RPMI7951 (cell line): ENCODE results near the gene SLC2A4RG. TPM values are rescaled to one million over a fixed set of nuclear protein-coding genes. Genes with fewer than 3 reads are reported as not detected.

ENCODE experiments used
- DNase-seq: peaks from one replicate; pipeline ENCODE4 v3.0.0-alpha.2; 2012; ENCODE audit warnings: low read depth
- total RNA-seq: library from RNA; depleted of rRNA; stranded (reverse); fragments of >200 nt; shearing (Covaris generic); gene quantifications from 2 replicates; pipeline ENCODE4 v1.2.3, GENCODE V29; 2014

The SLC2A4RG gene
- total RNA-seq, 1 experiment from 2014 or later = 29.3 TPM

GRCh38 chr20:63699466-63700198 is 39.9 kb upstream of the SLC2A4RG start:
- DNase-seq = no peak

- no peak for DNase-seq
Measured at GRCh38 chr20:63700199-63701050, 39.2 kb upstream of the SLC2A4RG start.

GRCh38 chr20:63701051-63701328 is 38.6 kb upstream of the SLC2A4RG start:
- DNase-seq = no peak

- no peak for DNase-seq
Measured at GRCh38 chr20:63701329-63702035, 38.1 kb upstream of the SLC2A4RG start.

GRCh38 chr20:63702036-63702665 is 37.4 kb upstream of the SLC2A4RG start:
- no peak for DNase-seq

GRCh38 chr20:63702751-63703470 is 36.7 kb upstream of the SLC2A4RG start:
- DNase-seq = no peak

- no peak for DNase-seq
Measured at GRCh38 chr20:63703471-63703975, 36.1 kb upstream of the SLC2A4RG start.

GRCh38 chr20:63703976-63704748 is 35.4 kb upstream of the SLC2A4RG start:
- DNase-seq = no peak

GRCh38 chr20:63704749-63705117 is 34.8 kb upstream of the SLC2A4RG start:
- no peak for DNase-seq

- DNase-seq = no peak
Measured at GRCh38 chr20:63705232-63706026, 34.1 kb upstream of the SLC2A4RG start.

GRCh38 chr20:63706027-63706695 is 33.4 kb upstream of the SLC2A4RG start:
- no peak for DNase-seq

- DNase-seq = peak; percentile 63
Measured at GRCh38 chr20:63706852-63707557, 32.6 kb upstream of the SLC2A4RG start.

GRCh38 chr20:63707558-63708300 is 31.8 kb upstream of the SLC2A4RG start, which contains the start of the genes ARFRP1 and ZGPAT:
Gene ARFRP1, minus strand, starts transcription at chr20:63707976. Its CDS starts 885 bp downstream, at chr20:63707091.
Gene ZGPAT, plus strand, starts transcription at chr20:63708039. Its CDS starts 542 bp downstream, at chr20:63708581.
- DNase-seq = peak; percentile 87

- DNase-seq = no peak
Measured at GRCh38 chr20:63708301-63709148, 31.1 kb upstream of the SLC2A4RG start.

GRCh38 chr20:63709149-63709527 is 30.4 kb upstream of the SLC2A4RG start:
- no peak for DNase-seq

- no peak for DNase-seq
Measured at GRCh38 chr20:63711085-63711645, 28.4 kb upstream of the SLC2A4RG start.
